ENCODE measurements around the gene SLC25A25. TPM values are rescaled to one million over a fixed set of nuclear protein-coding genes. Genes with fewer than 3 reads are reported as not detected.
A peak's percentile ranks its signal among the peaks of the same experiment; 100 is the strongest.
"Not testable (repeated sequence)": the region's sequence is repeated elsewhere in the genome, so short reads cannot be mapped to it uniquely, and the experiment has no call there.

Gene SLC25A25
- 10 to 100 TPM; 12.8 to 16.1 (median 13.1) TPM for polyA plus RNA-seq (ENCODE audit: insufficient read depth in 1 of 5, insufficient read length in 5 of 5, low replicate concordance in 1 of 5)
- long read RNA-seq, donor 1, partial matches to known transcripts, result 17 of 21 reads
- long read RNA-seq, donor 1, other reads (novel, unspliced or antisense), result 0 of 21 reads
- long read RNA-seq, donor 2, partial matches to known transcripts, result 0 of 13 reads
- long read RNA-seq, donor 2, other reads (novel, unspliced or antisense), result 10 of 13 reads
- long read RNA-seq, donor 3, partial matches to known transcripts, result 0 of 1 reads
- long read RNA-seq, donor 3, other reads (novel, unspliced or antisense), result 0 of 1 reads
- long read RNA-seq, donor 4, partial matches to known transcripts, result 0 of 1 reads
- long read RNA-seq, donor 4, other reads (novel, unspliced or antisense), result 0 of 1 reads
- long read RNA-seq, donor 5, transcript SLC25A25-203 (10 exons, 3,431 nt), result major isoform, 5 of 24 reads
- long read RNA-seq, donor 5, partial matches to known transcripts, result 6 of 24 reads
- long read RNA-seq, donor 5, other reads (novel, unspliced or antisense), result 13 of 24 reads
- long read RNA-seq, donor 6, transcript SLC25A25-203 (10 exons, 3,431 nt), result major isoform, 6 of 6 reads
- long read RNA-seq, donor 6, partial matches to known transcripts, result 0 of 6 reads
- long read RNA-seq, donor 6, other reads (novel, unspliced or antisense), result 0 of 6 reads
- long read RNA-seq, donor 7, partial matches to known transcripts, result 13 of 42 reads
- long read RNA-seq, donor 7, other reads (novel, unspliced or antisense), result 27 of 42 reads
- long read RNA-seq, donor 8, partial matches to known transcripts, result 0 of 1 reads
- long read RNA-seq, donor 8, other reads (novel, unspliced or antisense), result 0 of 1 reads

DNA sequence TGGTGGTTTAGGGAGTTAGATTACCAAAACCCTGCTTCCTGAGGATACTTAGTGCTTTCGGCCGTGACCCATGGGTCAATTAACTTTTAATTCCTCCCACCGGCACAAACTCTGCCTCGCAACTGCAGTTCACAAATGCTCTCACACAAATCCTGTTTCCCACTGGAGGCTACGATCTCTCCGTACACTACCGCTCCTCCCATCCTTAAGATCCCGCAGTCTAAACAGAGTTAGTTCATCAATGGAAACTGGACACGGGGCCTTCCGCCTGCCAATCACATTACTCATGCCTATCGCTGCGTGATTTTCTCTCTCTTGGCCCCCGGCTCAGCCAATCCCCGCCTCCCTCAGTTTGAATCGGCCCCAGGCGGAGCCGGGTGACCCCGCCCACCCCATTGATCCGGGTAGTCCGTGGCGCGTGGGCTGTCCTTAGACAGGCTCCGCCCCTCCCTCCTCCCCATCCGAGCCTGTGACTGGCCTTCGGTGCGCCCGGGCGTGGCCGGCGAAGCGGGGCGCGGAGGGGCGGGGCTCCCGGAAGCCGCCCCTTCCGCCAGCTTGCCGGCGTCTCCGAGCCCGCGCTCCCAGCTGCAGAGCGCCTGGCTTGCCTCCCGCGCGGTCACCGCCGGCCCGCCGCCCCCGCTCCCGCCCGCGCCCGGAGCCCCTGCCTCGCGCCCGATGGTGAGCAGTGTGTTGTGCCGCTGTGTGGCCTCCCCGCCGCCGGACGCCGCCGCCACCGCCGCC lies at the start of gene SLC25A25:
SLC25A25 (plus strand) TSS at position 588 of the 741 bp plus-strand sequence; CDS start at position 676, 88 bp downstream.
- DNase-seq, result peak; percentile 99 to 100

DNA sequence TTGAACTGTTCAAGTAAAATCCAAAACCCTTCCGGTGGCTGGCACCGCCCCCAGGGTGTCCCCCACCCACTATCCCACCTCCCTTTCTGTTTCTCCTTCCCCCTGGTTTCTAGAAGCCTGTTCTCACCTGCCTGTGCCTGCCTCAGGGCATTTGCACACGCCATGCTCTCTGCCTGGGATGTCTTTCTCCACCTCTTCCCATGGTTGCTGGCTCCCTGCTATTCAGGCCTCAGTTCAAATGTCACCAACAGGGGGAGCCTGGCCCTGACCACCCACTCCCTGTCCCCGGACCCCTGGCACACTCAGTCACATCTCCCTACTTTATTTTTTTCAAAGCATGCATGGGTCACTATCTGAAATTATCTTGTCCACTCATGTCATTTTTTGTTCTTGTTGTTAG lies 47.3 kb upstream of the SLC25A25 start:
- DNase-seq, result no peak

DNA sequence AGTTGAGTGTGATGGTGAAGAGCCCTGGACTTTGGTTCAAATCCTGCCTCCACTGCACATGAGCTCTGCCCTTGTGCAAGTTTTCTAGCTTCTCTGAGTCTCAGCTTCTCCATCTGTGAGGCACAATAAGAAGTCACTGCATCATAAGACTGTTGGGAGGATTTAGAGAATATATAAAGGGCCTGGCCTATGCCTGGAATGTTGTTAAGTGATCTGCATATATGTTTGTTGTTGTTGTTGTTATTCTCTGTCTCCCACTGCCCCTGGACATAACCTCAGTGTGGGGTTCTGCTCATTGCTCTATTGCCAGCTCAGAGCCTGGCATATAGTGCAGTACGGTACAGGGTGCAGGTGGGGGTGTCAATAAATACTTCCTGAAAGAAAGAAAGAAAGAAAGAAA lies 46.9 kb upstream of the SLC25A25 start:
- no peak for DNase-seq

DNA sequence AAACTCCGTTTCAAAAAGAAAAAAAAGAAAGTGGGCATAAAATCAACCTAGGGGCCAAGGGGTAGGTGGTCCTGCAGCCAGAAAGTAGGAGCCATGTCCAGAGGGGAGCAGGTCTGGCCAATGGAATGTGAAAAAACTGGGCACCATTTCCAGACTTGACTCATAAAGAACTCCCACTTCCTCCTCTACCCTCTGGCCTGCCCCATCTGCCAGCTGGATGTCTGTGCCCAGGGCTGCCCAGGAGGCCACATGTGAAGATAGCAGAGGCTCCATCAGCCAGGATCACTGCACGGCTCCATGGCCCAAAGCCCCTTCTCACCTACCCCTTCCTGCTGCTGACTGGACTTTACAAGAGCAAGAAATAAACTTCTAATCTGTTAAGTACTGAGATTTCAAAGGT lies 45.1 kb upstream of the SLC25A25 start:
- no peak for DNase-seq

DNA sequence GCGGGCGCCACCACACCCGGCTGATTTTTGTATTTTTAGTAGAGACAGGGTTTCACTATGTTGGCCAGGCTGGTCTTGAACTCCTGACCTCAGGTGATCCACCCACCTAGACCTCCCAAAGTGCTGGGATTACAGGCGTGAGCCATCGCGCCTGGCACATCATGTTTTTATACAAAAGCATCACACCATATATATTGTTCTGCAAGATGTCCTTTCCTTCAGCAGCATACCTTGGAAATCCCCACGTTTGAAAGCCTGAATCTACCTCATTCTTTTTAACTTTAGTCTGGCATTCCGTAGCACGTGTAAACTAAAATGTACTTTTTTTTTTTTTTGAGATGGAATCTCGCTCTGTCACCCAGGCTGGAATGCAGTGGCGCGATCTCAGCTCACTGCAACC lies 44.4 kb upstream of the SLC25A25 start:
- DNase-seq, result not testable (repeated sequence)

DNA sequence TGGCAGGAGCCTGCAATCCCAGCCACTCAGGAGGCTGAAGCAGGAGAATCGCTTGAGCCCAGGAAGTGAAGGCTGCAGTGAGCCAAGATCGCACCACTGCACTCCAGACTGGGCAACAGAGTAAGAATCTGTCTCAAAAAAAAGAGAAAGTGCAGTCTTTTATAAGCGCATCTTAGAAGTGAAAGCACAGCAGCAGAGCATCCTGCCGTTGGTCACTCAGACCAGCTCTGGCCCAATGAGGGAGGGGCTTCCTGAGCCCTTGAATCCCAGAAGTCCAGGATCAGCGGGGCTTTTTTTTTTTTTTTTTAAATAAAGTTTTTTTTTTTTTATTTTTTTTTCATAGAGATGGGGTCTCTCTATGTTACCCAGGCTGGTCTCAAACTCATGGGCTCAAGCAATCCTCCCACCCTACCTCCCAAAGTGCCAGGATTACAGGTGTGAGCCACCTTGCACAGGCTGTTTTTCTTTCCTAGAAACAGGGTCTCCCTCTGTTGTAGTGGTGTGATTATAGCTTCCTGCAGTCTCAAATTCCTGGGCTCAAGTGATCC lies 43.2 kb upstream of the SLC25A25 start:
- no peak for DNase-seq

DNA sequence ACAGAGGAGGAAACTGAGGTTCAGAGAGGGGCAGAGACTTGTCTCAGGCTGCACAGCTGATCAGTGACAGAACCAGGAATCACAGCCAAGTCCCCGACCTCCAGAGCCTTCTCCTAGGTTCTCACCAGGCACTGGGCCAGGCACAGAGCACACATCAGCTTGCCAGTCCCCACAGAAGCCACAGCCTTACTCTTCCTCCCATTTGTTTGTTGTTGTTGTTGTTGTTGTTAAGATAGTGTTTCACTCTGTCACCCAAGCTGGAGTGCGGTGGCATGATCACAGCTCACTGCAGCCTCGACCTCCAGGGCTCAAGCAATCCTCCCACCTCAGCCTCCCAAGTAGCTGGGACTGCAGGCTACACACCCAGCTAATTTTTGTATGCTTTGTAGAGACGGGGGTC lies 42.3 kb upstream of the SLC25A25 start:
- DNase-seq, result no peak

DNA sequence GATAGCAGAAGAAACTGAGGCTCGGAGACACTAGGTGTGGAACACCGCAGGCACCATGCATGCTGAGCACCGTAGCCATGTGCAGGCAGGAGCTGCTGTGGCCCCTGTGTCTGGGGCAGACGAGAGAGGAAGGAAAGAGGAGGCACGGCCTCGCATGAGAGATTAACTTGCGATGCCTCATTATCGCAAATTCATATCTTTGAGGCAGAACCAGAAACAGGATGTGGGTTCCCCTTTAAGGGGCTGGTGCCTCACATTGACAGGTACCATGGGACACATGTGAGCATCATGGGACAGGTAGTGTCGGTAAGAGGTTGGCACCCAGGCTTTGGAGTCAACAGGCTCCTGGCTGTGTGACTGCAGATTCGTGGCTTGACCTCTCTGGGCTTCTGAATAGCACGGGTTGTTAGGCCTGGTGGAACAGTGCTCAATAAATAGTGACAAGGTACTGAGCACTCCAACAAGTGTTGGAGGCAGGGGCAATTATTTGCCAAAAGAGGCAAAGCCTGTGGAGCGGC lies 41.7 kb upstream of the SLC25A25 start:
- DNase-seq, result no peak

DNA sequence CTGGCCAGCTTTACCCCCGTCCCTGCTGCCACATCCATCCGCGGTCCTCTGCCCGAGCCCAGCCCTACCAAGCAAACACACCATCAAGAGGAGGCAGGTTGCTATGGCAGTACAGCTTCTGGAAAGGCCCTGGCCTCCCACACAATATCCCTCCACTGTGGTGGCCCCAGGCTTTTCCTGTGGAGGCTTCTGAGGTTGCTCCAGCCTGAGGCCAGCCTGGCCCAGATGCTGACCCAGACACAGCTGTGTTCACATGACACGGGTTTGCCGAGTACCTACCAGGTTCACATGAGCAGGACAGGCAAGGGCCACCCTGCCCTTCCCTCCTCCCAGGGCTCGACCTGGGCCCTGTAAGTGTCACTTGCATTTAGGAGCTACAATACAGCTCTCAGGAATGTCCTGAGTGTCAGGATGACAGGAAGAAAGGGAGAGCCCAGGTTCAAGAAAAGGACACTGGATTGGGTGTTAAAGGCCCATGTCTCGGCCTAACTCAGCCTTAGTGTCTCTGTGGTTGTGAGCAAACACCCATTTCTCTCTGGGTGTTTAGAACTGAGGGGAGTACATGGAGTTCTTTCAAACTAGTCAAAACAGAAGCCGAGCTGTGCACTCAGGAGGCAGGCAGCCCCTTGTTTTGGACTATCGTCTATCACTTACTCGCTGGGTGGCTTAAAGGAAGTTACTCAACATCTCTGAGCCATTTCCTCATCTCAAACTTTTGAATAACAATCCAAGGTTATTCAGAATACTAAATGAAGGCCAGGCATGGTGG lies 41.1 kb upstream of the SLC25A25 start:
- no peak for DNase-seq

DNA sequence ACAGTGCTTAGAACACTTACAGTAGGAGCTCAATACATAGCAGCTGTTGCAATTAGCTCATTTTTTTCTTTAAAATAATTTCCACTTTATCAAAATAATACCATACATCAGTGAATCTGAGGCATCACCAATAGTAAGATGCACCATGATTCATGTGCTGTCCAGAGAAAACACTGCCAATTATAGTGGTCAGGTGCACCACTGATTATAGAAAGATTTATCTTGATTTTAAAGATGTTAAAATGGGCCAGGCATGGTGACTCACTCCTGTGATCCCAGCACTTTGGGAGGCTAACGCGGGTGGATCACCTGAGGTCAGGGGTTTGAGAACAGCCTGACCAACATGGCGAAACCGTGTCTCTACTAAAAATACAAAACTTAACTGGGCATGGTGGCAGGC lies 40.3 kb upstream of the SLC25A25 start:
- DNase-seq, result no peak

DNA sequence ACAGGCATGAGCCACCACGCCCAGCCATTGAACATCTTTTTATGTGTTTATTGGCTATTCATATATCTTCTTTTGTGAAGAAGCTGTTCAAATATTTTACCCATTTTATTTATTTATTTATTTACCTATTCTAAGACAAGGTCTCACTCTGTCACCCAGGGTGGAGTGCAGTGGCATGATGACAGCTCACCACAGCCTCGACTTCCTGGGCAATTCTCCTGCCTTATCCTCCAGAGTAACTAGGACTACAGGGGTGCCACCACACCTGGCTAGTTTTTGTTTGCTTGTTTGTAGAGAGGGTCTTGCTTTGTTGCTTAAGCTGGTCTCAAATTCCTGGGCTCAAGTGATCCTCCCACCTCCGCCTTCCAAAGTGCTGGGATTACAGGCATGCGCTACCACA lies 34.4 kb upstream of the SLC25A25 start:
- no peak for DNase-seq

DNA sequence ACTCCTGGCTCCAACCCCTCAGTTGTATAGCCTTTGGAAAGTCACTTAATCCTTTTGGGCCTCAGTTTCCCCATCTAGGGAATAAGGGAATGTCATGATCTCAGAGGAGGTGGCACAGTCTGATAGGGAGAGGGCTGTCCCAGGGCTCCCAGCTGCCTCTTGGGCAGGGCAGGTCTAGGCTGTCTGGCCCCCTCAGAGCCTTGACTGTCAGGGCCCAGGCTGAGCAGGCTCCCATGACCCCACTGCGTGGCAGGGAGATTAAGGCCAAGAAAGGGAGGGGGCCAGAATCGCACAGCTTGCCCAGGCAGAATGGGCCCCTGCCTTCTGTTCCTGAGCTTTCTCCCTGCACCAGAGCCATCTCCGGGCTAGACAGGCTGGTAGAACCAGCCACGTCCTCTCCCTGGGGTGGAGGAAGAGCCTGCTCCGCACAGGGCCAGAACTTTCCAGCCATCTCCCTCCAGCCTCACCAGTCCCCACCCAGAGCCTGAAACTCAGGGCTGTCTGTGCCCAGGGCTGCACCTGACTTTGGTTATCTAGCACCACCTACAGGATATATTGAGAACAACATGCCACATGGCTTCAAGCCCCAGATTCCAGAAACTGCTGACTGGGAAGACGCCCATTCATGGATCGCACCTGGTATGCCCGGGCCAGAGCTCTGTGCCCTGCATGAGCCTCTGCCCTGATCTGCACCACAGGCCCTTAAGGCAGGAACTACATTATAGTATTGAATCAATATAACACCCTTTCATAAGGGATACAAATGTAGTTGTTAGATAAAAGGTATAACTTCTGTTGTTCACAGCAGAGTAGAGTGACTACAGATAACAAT lies 33.0 kb upstream of the SLC25A25 start:
- DNase-seq, result peak; percentile 44 to 50

DNA sequence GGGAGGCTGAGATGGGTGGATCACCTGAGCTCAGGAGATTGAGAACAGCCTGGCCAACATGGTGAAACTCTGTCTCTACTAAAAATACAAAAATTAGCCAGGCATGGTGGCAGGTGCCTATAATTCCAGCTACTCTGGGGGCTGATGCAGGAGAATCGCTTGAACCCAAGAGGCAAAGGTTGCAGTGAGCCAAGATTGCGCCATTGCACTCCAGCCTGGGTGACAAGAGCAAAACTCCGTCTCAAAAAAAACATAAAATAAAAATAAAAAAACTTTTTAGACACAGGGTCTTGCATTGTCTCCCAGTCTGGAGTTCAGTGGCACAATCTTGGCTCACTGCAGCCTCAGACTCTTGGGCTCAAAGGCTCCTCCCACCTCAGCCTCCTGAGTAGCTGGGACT lies 31.5 kb upstream of the SLC25A25 start:
- DNase-seq, result not testable (repeated sequence)

DNA sequence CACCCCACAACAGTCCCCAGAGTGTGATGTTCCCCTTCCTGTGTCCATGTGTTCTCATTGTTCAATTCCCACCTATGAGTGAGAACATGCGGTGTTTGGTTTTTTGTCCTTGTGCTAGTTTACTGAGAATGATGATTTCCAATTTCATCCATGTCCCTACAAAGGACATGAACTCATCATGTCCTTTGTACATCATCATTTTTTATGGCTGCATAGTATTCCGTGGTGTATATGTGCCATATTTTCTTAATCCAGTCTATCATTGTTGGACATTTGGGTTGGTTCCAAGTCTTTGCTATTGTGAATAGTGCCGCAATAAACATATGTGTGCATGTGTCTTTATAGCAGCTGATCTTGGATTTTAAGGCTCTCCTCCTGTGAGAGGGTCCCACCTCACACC lies 27.2 kb upstream of the SLC25A25 start:
- not testable (repeated sequence) for DNase-seq

DNA sequence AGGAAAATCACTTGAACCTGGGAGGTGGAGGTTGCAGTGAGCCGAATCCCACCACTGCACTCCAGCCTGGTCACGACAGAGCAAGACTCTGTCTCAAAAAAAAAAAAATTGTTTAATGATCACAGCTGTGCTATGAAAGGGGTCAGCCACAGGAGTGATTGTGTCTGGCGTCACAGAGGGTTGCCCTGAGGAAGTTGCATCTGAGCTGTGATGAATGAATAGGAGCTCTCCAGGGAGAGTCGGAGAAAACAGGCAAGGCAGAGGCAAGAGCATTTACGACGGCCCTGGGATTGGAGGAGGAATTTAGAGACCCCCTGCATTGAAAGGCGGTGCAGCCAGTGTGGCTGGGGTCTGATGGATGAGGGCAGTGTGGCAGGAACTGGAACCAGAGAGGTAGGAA lies 26.0 kb upstream of the SLC25A25 start:
- no peak for DNase-seq

DNA sequence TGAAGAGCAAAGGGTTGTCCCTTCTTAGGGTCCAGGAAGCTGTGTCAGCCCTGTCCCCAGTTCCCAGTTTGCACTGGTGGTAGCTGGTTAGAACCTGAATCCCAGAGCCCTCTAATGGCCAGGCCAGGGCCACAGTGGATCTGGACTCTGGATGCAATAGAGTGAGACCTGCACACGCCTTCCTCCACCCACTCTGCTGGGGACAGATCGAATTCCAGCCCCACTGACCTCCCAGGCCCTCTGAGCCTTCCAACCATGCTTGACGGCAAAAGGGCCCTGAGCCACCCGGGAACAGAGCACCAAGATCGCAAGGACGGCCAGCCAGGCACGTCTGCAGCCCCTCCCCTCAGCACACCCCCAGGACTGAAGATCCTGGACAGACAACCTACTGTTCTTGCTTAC lies 24.6 kb upstream of the SLC25A25 start:
- no peak for DNase-seq

DNA sequence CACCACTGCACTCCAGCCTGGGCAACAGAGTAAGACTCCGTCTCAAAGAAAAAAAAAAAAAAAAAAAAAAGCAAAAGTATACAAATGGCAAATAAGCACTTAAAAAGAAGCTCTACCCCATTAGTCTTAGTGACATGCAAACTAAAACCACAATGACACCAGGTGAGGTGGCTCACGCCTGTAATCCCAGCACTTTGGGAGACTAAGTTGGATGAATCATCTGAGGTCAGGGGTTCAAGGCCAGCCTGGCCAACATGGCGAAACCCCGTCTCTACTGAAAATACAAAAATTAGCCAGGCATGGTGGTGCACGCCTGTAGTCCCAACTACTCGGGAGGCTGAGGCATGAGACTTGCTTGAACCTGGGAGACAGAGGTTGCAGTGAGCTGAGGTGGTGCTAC lies 22.6 kb upstream of the SLC25A25 start:
- DNase-seq, result not testable (repeated sequence)

DNA sequence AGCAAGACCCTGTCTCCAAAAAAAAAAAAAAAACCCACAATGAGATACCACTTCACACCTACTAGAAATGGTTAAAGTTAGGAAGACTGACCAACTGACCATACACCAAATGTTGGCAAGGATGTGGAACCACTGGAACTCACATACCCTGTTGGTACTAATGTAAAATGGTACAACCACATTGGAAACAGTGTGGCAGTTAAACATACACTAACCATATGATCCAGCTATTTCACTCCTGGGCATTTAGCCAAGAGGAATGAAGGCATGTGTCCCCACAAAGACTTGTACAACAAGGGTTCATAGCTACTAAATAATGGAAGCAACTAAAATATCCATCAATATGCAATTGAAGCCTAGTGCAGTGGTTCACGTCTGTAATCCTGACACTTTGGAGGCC lies 22.2 kb upstream of the SLC25A25 start:
- no peak for DNase-seq

DNA sequence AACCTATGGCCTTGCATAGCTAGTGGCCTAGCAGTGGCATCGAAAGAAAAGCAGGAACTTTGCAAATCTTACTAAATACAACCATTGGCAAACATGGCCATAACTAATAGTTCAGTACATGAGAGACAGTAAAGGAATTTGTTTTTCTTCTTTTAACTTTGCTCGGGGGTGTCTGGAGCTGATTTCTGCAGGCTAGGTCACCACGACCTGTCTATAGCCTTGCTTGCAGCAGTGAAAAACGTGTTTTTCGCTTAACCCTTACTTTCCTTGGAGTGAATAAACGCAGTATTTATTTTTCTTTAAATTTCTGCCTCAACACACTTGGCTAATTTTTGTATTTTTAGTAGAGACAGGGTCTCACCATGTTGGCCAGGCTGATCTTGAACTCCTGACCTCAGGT lies 20.8 kb upstream of the SLC25A25 start:
- no peak for DNase-seq

DNA sequence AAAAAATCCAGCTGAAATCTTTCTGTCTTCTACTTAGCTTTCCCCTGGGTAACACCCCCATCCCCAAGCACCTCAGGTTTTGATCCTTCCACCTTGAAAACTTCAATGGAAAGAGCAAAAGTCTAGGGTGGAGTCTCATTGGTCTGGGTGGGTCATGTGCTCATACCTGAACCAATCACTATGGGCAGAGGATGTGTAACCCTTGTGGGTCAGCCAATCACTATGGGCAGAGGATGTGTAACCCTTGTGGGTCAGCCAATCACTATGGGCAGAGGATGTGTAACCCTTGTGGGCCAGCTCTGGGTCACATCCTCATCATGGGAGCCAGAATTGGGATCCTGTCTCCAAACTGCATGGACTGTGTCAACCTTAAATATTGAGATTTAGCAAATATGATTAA lies 19.4 kb upstream of the SLC25A25 start:
- no peak for DNase-seq

Measured in right lung (tissue), 10 donors.